ENCODE results near the gene GALNT14.

Gene GALNT14

GRCh38 chr2:30974554-30974953 lies 163.7 kb downstream of the GALNT14 start:
- no peak for DNase-seq (ENCODE audit: low read depth)

GRCh38 chr2:30974092-30974491 lies 164.1 kb downstream of the GALNT14 start:
- DNase-seq (ENCODE audit: low read depth) = no peak

GRCh38 chr2:30971231-30972025 lies 166.8 kb downstream of the GALNT14 start:
- DNase-seq (ENCODE audit: low read depth) = no peak

GRCh38 chr2:30968660-30969397 lies 169.4 kb downstream of the GALNT14 start:
- DNase-seq (ENCODE audit: low read depth) = no peak

GRCh38 chr2:30966786-30967185 lies 171.5 kb downstream of the GALNT14 start:
- DNase-seq (ENCODE audit: low read depth) = no peak

GRCh38 chr2:30965022-30965531 lies 173.2 kb downstream of the GALNT14 start:
- DNase-seq (ENCODE audit: low read depth) = no peak

GRCh38 chr2:30964334-30965005 lies 173.8 kb downstream of the GALNT14 start:
- no peak for DNase-seq (ENCODE audit: low read depth)

GRCh38 chr2:30963184-30963583 lies 175.1 kb downstream of the GALNT14 start:
- no peak for DNase-seq (ENCODE audit: low read depth)

GRCh38 chr2:30960213-30960612 lies 178.0 kb downstream of the GALNT14 start:
- DNase-seq (ENCODE audit: low read depth) = no peak

GRCh38 chr2:30959653-30960052 lies 178.6 kb downstream of the GALNT14 start:
- no peak for DNase-seq (ENCODE audit: low read depth)

- no peak for DNase-seq (ENCODE audit: low read depth)
These were observed 179.3 kb downstream of the GALNT14 start for GRCh38 chr2:30958918-30959265.

GRCh38 chr2:30958193-30958917 lies 179.9 kb downstream of the GALNT14 start:
- DNase-seq (ENCODE audit: low read depth) = no peak

GRCh38 chr2:30957591-30957990 lies 180.6 kb downstream of the GALNT14 start:
- no peak for DNase-seq (ENCODE audit: low read depth)

GRCh38 chr2:30956995-30957394 lies 181.2 kb downstream of the GALNT14 start:
- no peak for DNase-seq (ENCODE audit: low read depth)

GRCh38 chr2:30955516-30956132 lies 182.6 kb downstream of the GALNT14 start:
- DNase-seq (ENCODE audit: low read depth) = no peak

GRCh38 chr2:30950339-30950738 lies 187.9 kb downstream of the GALNT14 start:
- DNase-seq (ENCODE audit: low read depth) = no peak

- DNase-seq (ENCODE audit: low read depth) = peak; percentile 6
These were observed 188.8 kb downstream of the GALNT14 start for GRCh38 chr2:30949435-30949834.

GRCh38 chr2:30948857-30949256 lies 189.4 kb downstream of the GALNT14 start:
- no peak for DNase-seq (ENCODE audit: low read depth)

GRCh38 chr2:30948130-30948529 lies 190.1 kb downstream of the GALNT14 start:
- DNase-seq (ENCODE audit: low read depth) = no peak

GRCh38 chr2:30947686-30948085 lies 190.6 kb downstream of the GALNT14 start:
- no peak for DNase-seq (ENCODE audit: low read depth)

- DNase-seq (ENCODE audit: low read depth) = no peak
These were observed 195.8 kb downstream of the GALNT14 start for GRCh38 chr2:30942419-30942818.

GRCh38 chr2:30940839-30941238 lies 197.4 kb downstream of the GALNT14 start:
- DNase-seq (ENCODE audit: low read depth) = no peak

Data from fibroblast of the conjunctiva (primary cell).